ENCODE data around the gene BSN.

Gene BSN

GRCh38 chr3:49518016-49518415 is 36.3 kb upstream of the BSN start:
- Histone ChIP-seq H3K4me3 (ENCODE audit: control insufficient read depth in 1 of 7, extremely low read depth in 1 of 7, insufficient read depth in 4 of 7, low read depth in 2 of 7, low read length in 6 of 7) (no peak overlapping the region), H3K36me3 (ENCODE audit: control insufficient read depth in 4 of 4, insufficient read depth in 4 of 4, low read length in 3 of 4) (peaks cover 0 to 14% (median 8%) of the 10 kb centered on the region in 4 experiments), H3K27me3 (replicated peaks in 2 of 5; ENCODE audit: control insufficient read depth in 4 of 5, insufficient read depth in 5 of 5, low read length in 4 of 5) (no peaks in the 10 kb centered on the region), H3K4me1 (ENCODE audit: control extremely low read depth in 1 of 4, control insufficient read depth in 4 of 4, insufficient read depth in 4 of 4, low read length in 3 of 4) (peaks cover 0 to 5% (median 0%) of the 10 kb centered on the region in 4 experiments), H3K9me3 (ENCODE audit: control extremely low read depth in 1 of 5, control insufficient read depth in 4 of 5, insufficient read depth in 2 of 5, low read depth in 1 of 5, low read length in 4 of 5) (no peaks in the 10 kb centered on the region), H3K27ac (ENCODE audit: insufficient read depth in 1 of 2, low read depth in 1 of 2, low read length in 2 of 2, poor library complexity in 1 of 2, severe bottlenecking in 2 of 2) (no peak overlapping the region)
- ChIA-PET CTCF (interaction anchor here (0.6 kb wide), 1 partner anchor 12 kb away, joined by 3 read pairs; no protein-coding TSS in a partner anchor), POLR2A (interaction anchor here (1.2 kb wide), 1 partner anchor 50 kb away, joined by 3 read pairs; no protein-coding TSS in a partner anchor)
- 100% methylated on average over 2 of the region's 3 CpGs for WGBS (ENCODE audit: insufficient coverage)
- DNase-seq = no peak

GRCh38 chr3:49518441-49518840 is 35.8 kb upstream of the BSN start:
- WGBS (ENCODE audit: insufficient coverage) = 100% methylated on average over 5 of the region's 5 CpGs
- H3K27me3 ChIP-seq (replicated peaks in 2 of 5; ENCODE audit: control insufficient read depth in 4 of 5, insufficient read depth in 5 of 5, low read length in 4 of 5) = no peaks in the 10 kb centered on the region
- CTCF ChIA-PET = interaction anchor here (0.6 kb wide), 1 partner anchor 11 kb away, joined by 3 read pairs; no protein-coding TSS in a partner anchor
- H3K27ac ChIP-seq (ENCODE audit: insufficient read depth in 1 of 2, low read depth in 1 of 2, low read length in 2 of 2, poor library complexity in 1 of 2, severe bottlenecking in 2 of 2) = no peak overlapping the region
- no peaks in the 10 kb centered on the region for H3K9me3 ChIP-seq (ENCODE audit: control extremely low read depth in 1 of 5, control insufficient read depth in 4 of 5, insufficient read depth in 2 of 5, low read depth in 1 of 5, low read length in 4 of 5)
- no peak for DNase-seq
- peaks cover 0 to 5% (median 0%) of the 10 kb centered on the region in 4 experiments for H3K4me1 ChIP-seq (ENCODE audit: control extremely low read depth in 1 of 4, control insufficient read depth in 4 of 4, insufficient read depth in 4 of 4, low read length in 3 of 4)
- POLR2A ChIA-PET = interaction anchor here (1.2 kb wide), 1 partner anchor 49 kb away, joined by 3 read pairs; no protein-coding TSS in a partner anchor
- H3K4me3 ChIP-seq (ENCODE audit: control insufficient read depth in 1 of 7, extremely low read depth in 1 of 7, insufficient read depth in 4 of 7, low read depth in 2 of 7, low read length in 6 of 7) = no peak overlapping the region
- peaks cover 0 to 9% (median 8%) of the 10 kb centered on the region in 4 experiments for H3K36me3 ChIP-seq (ENCODE audit: control insufficient read depth in 4 of 4, insufficient read depth in 4 of 4, low read length in 3 of 4)

- ChIA-PET CTCF (interaction anchor here (0.9 kb wide), 1 partner anchor 17 kb away, joined by 3 read pairs; no protein-coding TSS in a partner anchor), POLR2A (interaction anchor here (1.2 kb wide), 1 partner anchor 48 kb away, joined by 3 read pairs; no protein-coding TSS in a partner anchor)
- H3K4me3 ChIP-seq (ENCODE audit: control insufficient read depth in 1 of 7, extremely low read depth in 1 of 7, insufficient read depth in 4 of 7, low read depth in 2 of 7, low read length in 6 of 7) = no peak overlapping the region
- no peaks in the 10 kb centered on the region for H3K9me3 ChIP-seq (ENCODE audit: control extremely low read depth in 1 of 5, control insufficient read depth in 4 of 5, insufficient read depth in 2 of 5, low read depth in 1 of 5, low read length in 4 of 5)
- peaks cover 0 to 9% (median 8%) of the 10 kb centered on the region in 4 experiments for H3K36me3 ChIP-seq (ENCODE audit: control insufficient read depth in 4 of 4, insufficient read depth in 4 of 4, low read length in 3 of 4)
- H3K4me1 ChIP-seq (ENCODE audit: control extremely low read depth in 1 of 4, control insufficient read depth in 4 of 4, insufficient read depth in 4 of 4, low read length in 3 of 4) = peaks cover 0 to 5% (median 4%) of the 10 kb centered on the region in 4 experiments
- H3K27me3 ChIP-seq (replicated peaks in 2 of 5; ENCODE audit: control insufficient read depth in 4 of 5, insufficient read depth in 5 of 5, low read length in 4 of 5) = no peaks in the 10 kb centered on the region
- 100% methylated on average over 2 of the region's 6 CpGs for WGBS (ENCODE audit: insufficient coverage)
- H3K27ac ChIP-seq (ENCODE audit: insufficient read depth in 1 of 2, low read depth in 1 of 2, low read length in 2 of 2, poor library complexity in 1 of 2, severe bottlenecking in 2 of 2) = no peak overlapping the region
- no peak for DNase-seq
These were observed 35.0 kb upstream of the BSN start for GRCh38 chr3:49519296-49519695.

GRCh38 chr3:49519916-49520385 is 34.3 kb upstream of the BSN start:
- POLR2A ChIA-PET = no interaction called here

GRCh38 chr3:49523756-49524747 is 30.2 kb upstream of the BSN start:
- no peaks in the 10 kb centered on the region for H3K27me3 ChIP-seq (replicated peaks in 2 of 5; ENCODE audit: control insufficient read depth in 4 of 5, insufficient read depth in 5 of 5, low read length in 4 of 5)
- H3K4me1 ChIP-seq (ENCODE audit: control extremely low read depth in 1 of 4, control insufficient read depth in 4 of 4, insufficient read depth in 4 of 4, low read length in 3 of 4) = peaks cover 0 to 5% (median 4%) of the 10 kb centered on the region in 4 experiments
- DNase-seq = peak in 2 of 3 donors; percentile 17 to 20
- no peaks in the 10 kb centered on the region for H3K9me3 ChIP-seq (ENCODE audit: control extremely low read depth in 1 of 5, control insufficient read depth in 4 of 5, insufficient read depth in 2 of 5, low read depth in 1 of 5, low read length in 4 of 5)
- no peak overlapping the region for H3K27ac ChIP-seq (ENCODE audit: insufficient read depth in 1 of 2, low read depth in 1 of 2, low read length in 2 of 2, poor library complexity in 1 of 2, severe bottlenecking in 2 of 2)
- H3K36me3 ChIP-seq (ENCODE audit: control insufficient read depth in 4 of 4, insufficient read depth in 4 of 4, low read length in 3 of 4) = no peaks in the 10 kb centered on the region
- CTCF ChIA-PET = interaction anchor here (1.8 kb wide), 1 partner anchor 16 kb away, joined by 6 read pairs; no protein-coding TSS in a partner anchor
- no peak overlapping the region for H3K4me3 ChIP-seq (ENCODE audit: control insufficient read depth in 1 of 7, extremely low read depth in 1 of 7, insufficient read depth in 4 of 7, low read depth in 2 of 7, low read length in 6 of 7)
- 77% methylated on average over 5 of the region's 5 CpGs for WGBS (ENCODE audit: insufficient coverage)
- POLR2A ChIA-PET = interaction anchor here (0.5 kb wide), 1 partner anchor 125 kb away, joined by 3 read pairs; no protein-coding TSS in a partner anchor

More at GRCh38 chr3:49519916-49520385, 34.3 kb upstream of the BSN start:
- H3K9me3 ChIP-seq (ENCODE audit: control extremely low read depth in 1 of 5, control insufficient read depth in 4 of 5, insufficient read depth in 2 of 5, low read depth in 1 of 5, low read length in 4 of 5) = no peaks in the 10 kb centered on the region
- H3K4me3 ChIP-seq (ENCODE audit: control insufficient read depth in 1 of 7, extremely low read depth in 1 of 7, insufficient read depth in 4 of 7, low read depth in 2 of 7, low read length in 6 of 7) = no peak overlapping the region
- WGBS (ENCODE audit: insufficient coverage) = 95% methylated on average over 2 of the region's 2 CpGs
- CTCF ChIA-PET = interaction anchor here (0.9 to 1.6 kb wide), 2 partner anchors 18 to 21 kb away, joined by 3 to 5 read pairs; no protein-coding TSS in a partner anchor
- no peaks in the 10 kb centered on the region for H3K27me3 ChIP-seq (replicated peaks in 2 of 5; ENCODE audit: control insufficient read depth in 4 of 5, insufficient read depth in 5 of 5, low read length in 4 of 5)
- peaks cover 0 to 9% (median 7%) of the 10 kb centered on the region in 4 experiments for H3K36me3 ChIP-seq (ENCODE audit: control insufficient read depth in 4 of 4, insufficient read depth in 4 of 4, low read length in 3 of 4)
- H3K27ac ChIP-seq (ENCODE audit: insufficient read depth in 1 of 2, low read depth in 1 of 2, low read length in 2 of 2, poor library complexity in 1 of 2, severe bottlenecking in 2 of 2) = no peak overlapping the region
- no peak for DNase-seq
- H3K4me1 ChIP-seq (ENCODE audit: control extremely low read depth in 1 of 4, control insufficient read depth in 4 of 4, insufficient read depth in 4 of 4, low read length in 3 of 4) = peaks cover 0 to 5% (median 4%) of the 10 kb centered on the region in 4 experiments

- Histone ChIP-seq H3K4me1 (ENCODE audit: control extremely low read depth in 1 of 4, control insufficient read depth in 4 of 4, insufficient read depth in 4 of 4, low read length in 3 of 4) (no peaks in the 10 kb centered on the region), H3K4me3 (ENCODE audit: control insufficient read depth in 1 of 7, extremely low read depth in 1 of 7, insufficient read depth in 4 of 7, low read depth in 2 of 7, low read length in 6 of 7) (no peak overlapping the region), H3K36me3 (ENCODE audit: control insufficient read depth in 4 of 4, insufficient read depth in 4 of 4, low read length in 3 of 4) (peaks cover 0 to 25% (median 22%) of the 10 kb centered on the region in 4 experiments), H3K27me3 (replicated peaks in 2 of 5; ENCODE audit: control insufficient read depth in 4 of 5, insufficient read depth in 5 of 5, low read length in 4 of 5) (no peaks in the 10 kb centered on the region), H3K27ac (ENCODE audit: insufficient read depth in 1 of 2, low read depth in 1 of 2, low read length in 2 of 2, poor library complexity in 1 of 2, severe bottlenecking in 2 of 2) (no peak overlapping the region), H3K9me3 (ENCODE audit: control extremely low read depth in 1 of 5, control insufficient read depth in 4 of 5, insufficient read depth in 2 of 5, low read depth in 1 of 5, low read length in 4 of 5) (no peaks in the 10 kb centered on the region)
- CTCF ChIA-PET = interaction anchor here (0.9 to 5.2 kb wide), 2 partner anchors 10 to 12 kb away, joined by 3 to 20 read pairs; no protein-coding TSS in a partner anchor
- POLR2A ChIA-PET = no interaction called here
- DNase-seq = no peak
These were observed 24.7 kb upstream of the BSN start for GRCh38 chr3:49529567-49529966.

All from common myeloid progenitor, CD34-positive (primary cell).